GM19043 (cell line): ENCODE data around the gene LAMA5.

Experiments used
- ATAC-seq: cut with Tn5 transposase; IDR thresholded peaks from one replicate; pipeline ENCODE4 v1.9.1; 2021; ENCODE audit warnings: low read depth; ENCODE audit not compliant: unreplicated experiment

LAMA5 gene

GRCh38 chr20:62367136-62367632 lies at the start of gene LAMA5:
Gene LAMA5, minus strand, starts transcription at chr20:62367312. Its CDS starts 67 bp downstream, at chr20:62367245.
- ATAC-seq, result no peak

DNA sequence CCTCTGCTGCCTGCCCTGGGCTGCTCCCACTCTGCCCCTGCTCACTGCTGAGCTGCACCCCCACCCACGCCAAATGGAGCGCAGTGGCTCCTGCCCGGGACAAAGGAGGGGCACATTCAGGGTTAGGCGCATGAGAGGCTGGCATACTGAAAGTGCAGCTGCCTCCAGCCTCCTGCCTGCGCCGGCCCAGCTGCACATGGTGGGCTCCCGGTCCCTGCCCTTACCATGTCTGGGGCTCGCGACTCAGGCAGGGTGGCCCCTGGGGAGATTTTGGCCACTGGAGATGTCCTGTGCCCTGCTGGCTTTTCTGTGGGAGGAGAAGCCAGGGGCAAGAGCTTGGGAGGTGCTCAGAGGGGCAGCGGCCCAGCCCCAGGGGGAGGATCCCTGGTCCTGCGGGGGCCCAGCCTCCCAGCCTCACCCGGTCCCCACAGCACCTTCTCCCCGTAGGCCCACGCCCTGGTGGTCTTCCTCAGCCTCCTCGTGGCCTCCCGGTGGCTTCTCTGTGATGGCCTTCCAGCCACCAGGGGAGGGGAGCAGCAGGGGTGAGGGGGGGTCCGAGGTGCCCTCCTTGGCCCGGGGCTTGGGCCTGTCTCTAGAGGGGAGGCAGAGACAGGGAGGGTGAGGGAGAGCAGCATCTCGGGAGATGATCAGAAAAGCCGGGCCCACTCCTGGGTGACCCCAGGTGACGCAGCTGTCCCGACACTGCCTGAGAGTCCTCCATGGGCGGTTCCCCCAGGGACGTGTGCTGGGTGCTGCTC lies 48.4 kb upstream of the LAMA5 start:
- no peak for ATAC-seq

GRCh38 chr20:62413896-62414481 lies 46.9 kb upstream of the LAMA5 start:
- no peak for ATAC-seq

DNA sequence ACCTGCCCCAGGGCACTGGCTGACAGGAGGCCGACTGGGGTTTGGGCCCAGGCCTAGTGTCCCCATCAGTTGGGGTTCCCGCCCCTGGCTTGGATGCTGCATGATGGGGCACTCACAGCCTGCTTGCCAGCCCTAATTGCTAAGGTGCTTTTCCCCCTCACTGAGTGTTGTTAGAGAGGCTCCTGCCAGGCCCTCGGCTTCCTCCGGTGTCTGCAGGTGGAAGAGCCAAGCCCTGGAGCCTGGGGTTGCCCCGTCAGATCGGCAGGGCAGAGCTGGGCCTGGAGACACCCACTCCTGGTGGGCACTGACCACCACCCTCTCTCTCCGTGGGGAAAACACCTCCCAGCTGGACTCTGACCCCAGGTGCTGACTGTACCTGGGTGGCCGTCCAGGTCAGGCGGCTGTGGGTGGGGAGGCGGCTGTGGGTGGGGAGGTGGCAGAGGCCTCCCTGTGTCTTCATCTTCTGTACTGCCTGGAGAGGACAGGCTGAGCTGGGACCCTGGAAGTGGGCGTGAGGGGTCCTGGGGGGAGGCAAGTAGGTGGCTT lies 46.0 kb upstream of the LAMA5 start:
- no peak for ATAC-seq

DNA sequence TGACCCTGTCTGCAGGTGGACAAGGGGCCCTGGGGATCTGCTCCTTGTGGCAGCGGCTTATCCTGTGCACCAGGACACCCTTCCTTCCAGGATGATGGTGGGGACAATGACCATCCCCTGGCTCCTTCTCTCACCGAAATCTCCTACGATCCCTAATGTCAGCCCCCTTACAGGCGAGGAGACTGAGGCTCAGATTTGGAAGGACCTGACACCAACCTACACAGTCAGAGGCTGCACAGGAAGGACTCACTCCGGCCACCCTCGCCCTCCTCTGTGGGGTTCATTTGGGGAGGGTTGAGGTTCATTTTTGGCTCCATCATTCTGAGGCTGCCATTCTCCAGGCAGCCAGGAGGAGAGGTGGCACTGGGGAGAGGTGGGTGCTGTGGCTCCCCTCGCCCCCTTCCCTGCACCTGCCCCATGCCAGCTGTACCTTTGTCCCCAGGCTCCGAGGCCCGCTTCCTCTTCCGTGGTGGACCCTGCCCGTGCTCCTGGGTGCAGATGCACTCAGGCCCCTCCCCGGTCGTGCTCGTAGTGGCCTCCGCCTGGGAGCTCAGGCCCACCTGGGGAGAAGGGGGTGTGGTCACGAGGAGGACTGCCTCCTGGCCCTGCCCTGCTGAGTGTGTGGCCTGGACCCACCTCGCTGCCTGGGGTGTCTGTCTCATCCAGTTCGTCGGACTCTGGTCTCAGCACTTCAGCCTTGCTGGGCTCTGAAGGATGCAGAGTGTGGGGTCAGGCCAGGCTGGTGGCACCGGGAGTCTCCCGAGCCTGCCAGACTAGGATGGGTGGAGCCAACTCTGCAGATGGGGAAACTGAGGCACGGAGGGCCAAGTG lies 45.3 kb upstream of the LAMA5 start:
- ATAC-seq, result no peak

DNA sequence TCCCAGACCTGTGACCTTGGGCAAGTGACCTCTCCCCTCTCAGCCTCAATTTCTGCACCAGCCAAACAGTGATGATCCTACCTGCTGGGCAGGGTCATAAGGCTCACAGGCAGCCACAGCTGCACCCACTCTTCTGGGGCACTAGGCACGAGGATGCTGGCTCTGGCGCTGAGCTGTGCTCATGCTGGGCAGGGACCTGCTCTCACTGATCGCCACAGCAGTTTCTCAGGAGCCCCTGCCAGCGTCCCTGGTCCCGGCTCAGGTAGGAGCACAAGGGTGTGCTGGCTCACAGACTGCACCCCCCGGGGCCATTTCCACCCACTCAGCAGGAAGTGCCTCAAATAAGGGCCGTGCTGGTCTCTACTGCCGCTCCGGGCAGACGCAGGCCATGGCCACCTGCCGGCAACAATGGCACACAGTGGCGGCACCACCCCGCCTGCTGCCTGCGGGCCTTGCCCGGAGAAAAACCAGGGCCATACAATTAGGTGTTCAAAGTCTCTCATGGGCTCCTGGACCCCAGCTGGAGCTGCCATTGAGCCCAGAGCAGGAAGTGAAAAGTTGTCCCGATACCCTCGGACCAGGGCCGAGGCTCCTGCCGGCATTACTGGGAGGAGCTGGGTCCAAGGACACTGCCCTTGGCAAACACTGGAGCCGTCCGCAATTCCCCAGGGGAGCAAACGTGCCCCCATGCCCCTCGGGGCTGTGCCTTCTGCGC lies 44.5 kb upstream of the LAMA5 start:
- ATAC-seq, result no peak

- no peak for ATAC-seq
Observed at GRCh38 chr20:62410746-62411478, 43.8 kb upstream of the LAMA5 start.

DNA sequence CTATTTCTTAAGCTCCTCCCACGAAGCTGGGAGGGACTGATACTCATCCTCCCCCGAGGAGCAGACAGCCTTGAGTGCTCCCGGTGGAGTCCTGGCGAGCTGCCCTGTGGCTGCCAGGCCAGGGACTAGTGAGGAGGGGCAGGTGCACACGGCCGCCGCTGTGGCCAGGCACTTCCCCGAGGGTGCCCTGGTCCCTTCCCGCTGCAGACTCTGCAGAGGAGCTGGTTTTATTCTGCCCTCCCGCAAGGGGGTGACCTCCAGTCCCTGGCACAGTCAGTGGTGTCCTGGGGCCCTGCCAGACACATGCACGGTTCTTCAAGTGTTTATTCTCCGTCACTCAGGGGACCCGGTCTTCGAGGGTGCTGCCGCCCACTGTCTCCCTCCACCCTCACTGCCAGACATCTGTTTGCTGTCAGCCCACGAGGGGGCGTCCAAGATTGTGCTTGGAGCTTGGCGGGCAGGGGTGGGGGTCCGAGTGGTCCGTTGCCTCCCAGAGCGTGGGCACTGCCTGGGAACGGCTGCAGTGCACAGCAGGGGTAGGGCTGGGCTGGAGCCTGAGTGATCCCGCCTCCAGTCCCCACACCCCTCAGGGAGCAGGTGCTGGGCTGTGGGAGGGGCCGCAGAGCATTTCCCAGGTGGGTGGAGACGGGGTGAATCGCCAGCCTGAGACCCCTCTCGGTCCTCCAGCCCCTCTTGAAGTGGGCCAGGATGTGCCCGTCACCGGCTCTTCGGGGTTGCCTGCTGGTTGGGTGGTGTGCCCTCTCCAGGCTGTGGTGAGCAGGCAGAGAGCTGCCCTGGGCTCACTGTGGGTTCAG lies 43.0 kb upstream of the LAMA5 start:
- ATAC-seq, result no peak

- no peak for ATAC-seq
Observed at GRCh38 chr20:62409086-62409853, 42.2 kb upstream of the LAMA5 start.

GRCh38 chr20:62408640-62409039 lies 41.5 kb upstream of the LAMA5 start:
- ATAC-seq, result no peak

- no peak for ATAC-seq
Observed at GRCh38 chr20:62408055-62408454, 40.9 kb upstream of the LAMA5 start.

DNA sequence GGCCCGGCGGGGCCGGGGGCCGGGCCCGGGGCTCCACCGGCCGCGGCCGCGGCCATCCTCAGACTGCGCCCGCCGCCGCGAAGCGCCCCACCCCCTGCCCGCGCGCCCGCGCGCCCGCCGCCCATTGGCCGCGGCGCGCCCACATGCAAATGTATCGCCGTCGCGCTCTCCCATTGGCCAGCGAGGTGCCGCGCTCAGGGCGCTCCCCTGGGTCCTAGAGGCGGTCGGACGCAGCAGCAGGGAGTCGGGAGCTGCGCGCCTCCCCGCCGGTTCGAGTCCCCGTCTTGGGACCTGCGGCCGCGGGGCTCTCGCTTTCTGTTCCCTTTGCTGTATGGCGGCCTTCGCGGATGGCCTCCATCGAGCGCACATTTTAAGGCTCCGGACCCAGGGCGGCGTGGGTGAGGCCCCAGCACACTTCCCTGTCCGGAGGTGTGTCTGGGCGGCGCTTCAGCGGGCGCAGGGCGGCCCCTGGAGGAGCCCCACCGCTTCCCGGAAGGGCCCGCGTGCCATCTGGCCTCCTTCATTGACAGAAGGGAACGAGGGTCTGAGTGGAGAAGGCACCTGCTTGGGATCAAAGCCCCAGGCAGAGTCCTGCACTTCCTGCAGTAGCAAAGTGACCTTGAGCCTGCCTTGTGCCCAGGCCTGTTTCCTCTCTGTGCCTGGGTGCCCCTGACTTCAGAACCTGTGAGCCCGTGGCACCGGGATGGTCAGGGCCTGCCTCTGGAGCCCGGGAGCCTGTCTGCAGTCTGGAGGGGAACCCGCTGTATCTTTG lies 40.3 kb upstream of the LAMA5 start, which contains the start of gene CABLES2:
TSS of gene CABLES2 (minus strand) at position 65 of the 772 bp plus-strand sequence. CDS start at position 56, 9 bp downstream.
- ATAC-seq, result peak; percentile 87

DNA sequence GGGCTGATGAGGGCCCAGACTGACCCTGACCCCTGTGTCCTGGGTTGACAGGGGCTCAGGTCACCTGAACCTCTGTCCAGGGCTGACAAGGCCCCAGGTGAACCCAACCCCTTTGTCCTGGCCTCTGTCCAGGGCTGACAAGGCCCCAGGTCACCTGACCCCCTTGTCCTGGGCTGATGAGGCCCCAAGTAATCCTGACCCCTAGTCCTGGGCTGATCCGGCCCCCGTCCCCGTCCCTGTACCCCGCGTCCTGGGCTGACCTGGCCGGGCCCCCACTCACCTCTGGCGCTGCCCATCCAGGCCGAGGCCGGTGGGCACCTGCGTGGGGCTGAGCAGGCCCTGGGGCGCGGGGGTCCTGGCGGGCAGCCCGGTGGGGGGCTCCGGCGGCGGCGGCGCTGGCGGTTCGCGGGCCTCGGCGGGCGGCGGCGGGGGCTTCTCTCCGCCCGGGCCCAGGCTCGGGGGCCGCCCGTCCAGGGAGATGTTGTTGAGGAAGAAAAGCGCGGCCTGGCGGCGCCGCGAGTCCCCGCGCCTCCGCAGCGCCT lies 39.6 kb upstream of the LAMA5 start:
- ATAC-seq, result no peak

- ATAC-seq, result no peak
Observed at GRCh38 chr20:62405981-62406513, 38.9 kb upstream of the LAMA5 start.

DNA sequence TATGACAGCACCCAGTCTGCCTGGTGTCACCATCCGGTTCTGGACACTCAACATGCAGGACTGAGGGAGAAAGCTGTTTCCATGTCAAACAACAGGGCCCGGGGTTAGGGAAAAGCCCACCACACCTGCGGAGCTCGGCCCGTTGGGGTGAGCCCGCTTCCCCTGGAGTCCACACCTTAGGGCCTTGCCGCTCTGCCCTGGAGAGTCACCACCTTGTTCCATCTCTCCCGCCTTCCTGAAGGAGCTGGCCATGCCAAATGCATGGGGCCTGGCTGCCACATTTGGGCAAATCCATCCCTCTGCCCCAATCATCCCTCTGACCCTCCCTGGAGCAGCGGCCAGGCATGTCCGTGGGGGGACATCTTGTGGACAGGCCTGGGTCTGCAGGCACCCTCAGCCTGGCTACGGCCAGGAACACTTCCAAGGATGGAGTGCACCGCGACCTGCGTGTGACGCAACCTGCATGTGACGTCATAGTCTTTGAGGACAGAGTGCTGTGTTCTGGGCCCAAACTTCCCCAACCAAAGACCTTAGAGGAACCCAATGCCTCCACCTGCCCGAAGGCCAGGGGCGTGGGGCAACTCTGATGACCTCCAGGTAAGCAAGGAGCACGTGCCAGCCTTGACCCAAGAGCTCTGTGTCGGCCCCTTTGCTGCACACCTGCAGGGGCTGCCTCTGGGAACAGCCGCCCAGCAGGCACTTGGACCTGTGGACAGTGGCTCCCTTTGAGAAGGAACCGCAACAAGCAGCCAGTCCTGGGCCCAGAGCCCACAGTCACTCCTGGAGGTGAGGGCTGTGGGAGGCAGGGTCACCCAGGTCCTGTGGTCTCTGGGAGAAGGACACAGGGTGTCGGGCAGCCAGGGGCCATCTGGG lies 38.2 kb upstream of the LAMA5 start:
- no peak for ATAC-seq

GRCh38 chr20:62404761-62405107 lies 37.6 kb upstream of the LAMA5 start:
- ATAC-seq, result no peak
